Brain microvascular endothelial cell (primary cell): Measurements from ENCODE around the gene RASGRP1.

ENCODE experiments used
- DNase-seq: peaks from one replicate; pipeline ENCODE4 v3.0.0-alpha.2; 2020
- H3K27ac ChIP-seq: fragments of 250-450 bp; sonication (Bioruptor Pico); 2 replicates; pipeline ENCODE4 v1.5.1; 2020; ENCODE audit warnings: mild to moderate bottlenecking, moderate library complexity
- H3K27me3 ChIP-seq: fragments of 250-450 bp; sonication (Bioruptor Pico); replicated peaks from 2 replicates; pipeline ENCODE4 v1.5.1; 2020; ENCODE audit warnings: mild to moderate bottlenecking
- H3K36me3 ChIP-seq: fragments of 250-450 bp; sonication (Bioruptor Pico); replicated peaks from 2 replicates; pipeline ENCODE4 v1.5.1; 2020; ENCODE audit warnings: mild to moderate bottlenecking
- H3K4me3 ChIP-seq: 2 replicates; pipeline ENCODE4 v1.5.1; 2011; ENCODE audit warnings: low read depth, mild to moderate bottlenecking, control low read depth, low read length, moderate library complexity
- CTCF ChIP-seq: IDR thresholded peaks from 2 replicates; pipeline ENCODE4 v1.5.1; 2011; ENCODE audit warnings: low read depth, mild to moderate bottlenecking, moderate library complexity, low read length, control low read depth, inconsistent platforms; ENCODE audit errors: missing control alignments
- in situ Hi-C: cut with HindIII; loops from 2 replicates; pipeline ENCODE4 v1.10.0; 2017; ENCODE audit warnings: low sequenced_read_pairs, low pct_ligation_motif_present

The RASGRP1 gene

DNA sequence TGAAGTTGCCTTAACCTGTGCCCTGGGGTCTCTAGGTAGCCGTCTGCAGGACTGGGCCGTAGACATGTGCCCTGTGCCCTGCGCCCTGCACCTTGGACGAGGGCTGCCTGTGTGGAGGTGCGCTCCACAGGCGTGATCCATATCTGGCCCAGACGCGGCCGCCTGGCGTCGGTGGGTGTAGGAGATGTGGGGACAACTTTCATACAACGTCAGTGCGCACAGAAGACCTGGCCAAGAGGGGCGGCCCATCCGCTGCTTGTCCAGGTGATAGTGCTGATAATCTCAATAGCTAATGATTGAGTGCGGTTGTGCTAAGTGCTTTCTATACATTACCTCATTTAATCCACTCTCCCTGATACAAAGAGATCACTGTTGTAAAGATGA is 665 bp upstream of the RASGRP1 start:
- TF ChIP-seq CTCF = no peak
- no peak overlapping the region for H3K27ac ChIP-seq
- no peaks in the 10 kb centered on the region for H3K36me3 ChIP-seq
- no peak for DNase-seq
- in situ Hi-C loops = no loop called here
- peaks cover 11% of the 10 kb centered on the region for H3K27me3 ChIP-seq
- no peak overlapping the region for H3K4me3 ChIP-seq

DNA sequence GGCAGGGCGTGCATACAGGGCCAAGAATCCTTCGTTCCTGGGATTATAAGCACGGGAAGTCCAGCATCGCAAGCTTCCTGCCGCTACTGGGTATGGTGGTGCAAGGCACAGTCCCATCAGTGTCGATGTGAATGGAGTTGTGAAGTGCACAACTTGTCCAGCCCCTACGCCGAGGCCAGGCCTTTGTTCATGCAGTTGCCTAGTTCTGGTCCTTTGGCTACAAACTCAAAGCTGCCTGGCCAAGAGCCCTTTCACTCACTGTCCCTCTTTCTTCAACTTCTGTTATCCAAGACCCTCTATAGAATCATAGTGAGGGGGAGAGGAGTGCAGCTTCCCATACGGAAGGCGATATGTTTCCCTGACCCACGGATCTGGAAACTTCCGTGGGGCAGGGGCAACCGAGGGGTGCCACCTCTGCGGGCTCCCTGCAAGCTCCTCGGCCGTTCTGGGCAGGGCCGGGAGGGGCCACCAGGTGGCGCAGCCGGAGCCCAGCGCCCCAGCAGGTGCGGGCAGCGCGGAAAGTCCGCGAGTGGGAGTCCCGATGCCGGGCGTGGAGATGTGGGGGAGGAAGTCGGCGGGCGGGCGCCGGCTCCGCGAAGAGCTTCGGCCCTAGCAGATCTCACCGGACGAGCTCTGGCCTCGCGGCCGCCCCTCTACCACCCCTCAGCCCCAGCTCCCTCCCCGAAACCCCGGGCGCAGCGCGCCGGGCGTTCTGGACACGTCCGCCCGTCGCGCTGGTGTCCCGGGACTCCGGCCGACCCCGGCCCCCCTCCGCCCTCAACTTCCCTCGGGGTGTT is 693 bp downstream of the RASGRP1 start:
- peak overlapping the region; percentile 48 for H3K4me3 ChIP-seq
- H3K27ac ChIP-seq = no peak overlapping the region
- H3K27me3 ChIP-seq = peaks cover 11% of the 10 kb centered on the region
- no peak for DNase-seq
- H3K36me3 ChIP-seq = no peaks in the 10 kb centered on the region
- in situ Hi-C loops = no loop called here
- peak; percentile 73 for TF ChIP-seq CTCF

DNA sequence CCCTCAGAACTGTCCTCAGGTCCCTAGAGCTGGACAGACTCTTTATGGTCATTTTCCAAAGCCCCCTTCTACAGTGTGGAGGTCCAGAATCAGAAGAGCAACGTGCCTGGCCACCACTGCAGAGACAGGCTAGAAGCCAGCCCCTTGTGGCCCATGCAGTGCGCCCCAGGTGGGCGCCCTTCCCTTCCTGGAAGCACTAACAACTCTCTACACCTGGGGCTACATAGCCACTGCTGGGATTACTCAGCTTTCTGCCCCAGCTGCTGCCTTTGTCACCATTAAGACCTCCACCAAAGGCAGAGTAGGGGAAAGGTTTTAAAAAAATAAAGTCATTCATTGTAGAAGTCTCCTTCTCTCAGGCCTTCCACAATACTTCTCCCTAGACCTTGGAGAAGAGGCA is 2.3 kb downstream of the RASGRP1 start:
- H3K27ac ChIP-seq = no peak overlapping the region

GRCh38 chr15:38560456-38560926 is 4.1 kb downstream of the RASGRP1 start:
- no peak overlapping the region for H3K4me3 ChIP-seq
- no peaks in the 10 kb centered on the region for H3K36me3 ChIP-seq
- no peak for DNase-seq
- no peak for TF ChIP-seq CTCF
- H3K27ac ChIP-seq = no peak overlapping the region
- H3K27me3 ChIP-seq = peaks cover 7% of the 10 kb centered on the region
- in situ Hi-C loops = no loop called here

More for the DNA sequence above, 2.3 kb downstream of the RASGRP1 start:
- Histone ChIP-seq H3K36me3 (no peaks in the 10 kb centered on the region), H3K27me3 (peaks cover 11% of the 10 kb centered on the region), H3K4me3 (no peak overlapping the region)
- in situ Hi-C loops = no loop called here
- no peak for TF ChIP-seq CTCF
- no peak for DNase-seq

- in situ Hi-C loops = no loop called here
- no peak overlapping the region for H3K4me3 ChIP-seq
- H3K27ac ChIP-seq = no peak overlapping the region
- DNase-seq = no peak
- H3K36me3 ChIP-seq = no peaks in the 10 kb centered on the region
- H3K27me3 ChIP-seq = peaks cover 1% of the 10 kb centered on the region
- no peak for TF ChIP-seq CTCF
These were observed 4.8 kb downstream of the RASGRP1 start for GRCh38 chr15:38559636-38560307.

GRCh38 chr15:38559131-38559530 is 5.5 kb downstream of the RASGRP1 start:
- no peaks in the 10 kb centered on the region for H3K27me3 ChIP-seq
- no peaks in the 10 kb centered on the region for H3K36me3 ChIP-seq
- no peak overlapping the region for H3K27ac ChIP-seq
- no peak for DNase-seq
- TF ChIP-seq CTCF = no peak
- in situ Hi-C loops = no loop called here
- H3K4me3 ChIP-seq = no peak overlapping the region
